ENCODE data around the gene PNMA8A.

The PNMA8A gene

DNA sequence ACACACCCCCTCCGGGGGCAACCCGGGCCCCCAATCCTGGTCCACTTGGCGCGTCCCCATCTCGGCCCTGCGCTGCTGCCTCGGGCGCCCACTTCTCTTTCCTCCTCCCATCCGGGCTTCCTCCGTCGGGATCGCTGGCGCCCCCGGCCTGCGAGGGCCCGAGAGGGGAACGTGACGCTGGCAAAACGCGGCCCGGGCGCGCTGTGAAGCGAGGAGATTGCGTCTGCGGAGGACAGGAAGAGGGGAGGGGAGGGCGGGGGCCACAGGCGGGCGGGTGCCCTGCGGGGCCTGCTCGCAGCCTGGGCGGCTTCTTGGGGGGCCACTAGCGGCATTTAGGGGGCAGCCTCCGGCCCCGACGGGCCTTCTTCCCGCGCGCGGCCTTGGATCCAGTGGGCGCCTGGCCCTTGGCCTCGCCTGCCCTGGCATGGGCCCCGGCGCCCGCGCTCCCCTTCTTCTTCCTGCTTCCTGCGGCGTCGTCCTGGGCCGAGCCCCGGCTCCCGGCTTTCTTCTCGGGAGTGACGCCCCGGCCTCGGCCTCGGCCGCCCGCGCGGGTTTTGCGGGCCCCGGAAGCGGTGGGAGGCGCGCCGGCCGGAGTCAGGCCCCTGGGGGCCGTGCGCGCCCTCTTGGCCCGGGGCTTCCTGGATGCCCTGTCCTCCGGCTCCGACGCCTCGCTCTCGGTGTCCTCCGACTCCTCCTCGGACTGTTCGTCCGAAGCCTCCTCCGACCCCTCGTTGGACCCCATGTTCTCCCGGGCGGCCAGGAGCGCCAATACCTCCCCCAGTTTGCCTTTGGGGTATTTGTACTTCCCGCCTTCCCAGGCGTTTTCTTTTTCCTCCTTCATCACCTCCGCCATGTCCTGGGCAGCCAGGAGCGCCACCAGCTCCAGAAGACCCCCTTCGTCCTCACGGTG lies 22.1 kb upstream of the PNMA8A start:
- H3K4me1 ChIP-seq (ENCODE audit: control insufficient read depth in 5 of 5, insufficient read depth in 5 of 5, low read length in 5 of 5), result peaks cover 0 to 65% (median 56%) of the 10 kb centered on the region in 5 donors

GRCh38 chr19:46492841-46493235 lies 21.5 kb upstream of the PNMA8A start:
- no peaks in the 10 kb centered on the region for H3K9me3 ChIP-seq (ENCODE audit: control insufficient read depth in 5 of 5, low read length in 5 of 5)
- no peaks in the 10 kb centered on the region for H3K36me3 ChIP-seq (ENCODE audit: control insufficient read depth in 5 of 5, insufficient read depth in 5 of 5, low read length in 5 of 5)
- H3K27me3 ChIP-seq (ENCODE audit: control insufficient read depth in 5 of 5, insufficient read depth in 4 of 5, low read length in 5 of 5), result peaks cover 0 to 5% (median 0%) of the 10 kb centered on the region in 5 donors
- peaks cover 0 to 67% (median 58%) of the 10 kb centered on the region in 5 donors for H3K4me1 ChIP-seq (ENCODE audit: control insufficient read depth in 5 of 5, insufficient read depth in 5 of 5, low read length in 5 of 5)
- H3K27ac ChIP-seq (ENCODE audit: low read depth, low read length), result no peak overlapping the region
- peak overlapping the region in 4 of 5 donors; percentile 8 to 71 (median 62) for H3K9ac ChIP-seq (ENCODE audit: low read length in 5 of 5)
- H3K4me3 ChIP-seq (ENCODE audit: low read depth in 1 of 5, low read length in 5 of 5), result peak overlapping the region in 4 of 5 donors; percentile 36 to 69 (median 66)

More for the DNA sequence above, 22.1 kb upstream of the PNMA8A start:
- Histone ChIP-seq H3K9me3 (ENCODE audit: control insufficient read depth in 5 of 5, low read length in 5 of 5) (no peaks in the 10 kb centered on the region), H3K27me3 (ENCODE audit: control insufficient read depth in 5 of 5, insufficient read depth in 4 of 5, low read length in 5 of 5) (peaks cover 0 to 5% (median 0%) of the 10 kb centered on the region in 5 donors), H3K4me3 (ENCODE audit: low read depth in 1 of 5, low read length in 5 of 5) (peak overlapping the region in 4 of 5 donors; percentile 61 to 69 (median 66)), H3K9ac (ENCODE audit: low read length in 5 of 5) (peak overlapping the region; percentile 8 to 72 (median 62)), H3K27ac (ENCODE audit: low read depth, low read length) (no peak overlapping the region), H3K36me3 (ENCODE audit: control insufficient read depth in 5 of 5, insufficient read depth in 5 of 5, low read length in 5 of 5) (no peaks in the 10 kb centered on the region)

- Histone ChIP-seq H3K27ac (ENCODE audit: low read depth, low read length) (no peak overlapping the region), H3K4me1 (ENCODE audit: control insufficient read depth in 5 of 5, insufficient read depth in 5 of 5, low read length in 5 of 5) (peaks cover 4 to 75% (median 65%) of the 10 kb centered on the region in 5 donors), H3K4me3 (ENCODE audit: low read depth in 1 of 5, low read length in 5 of 5) (peak overlapping the region in 2 of 5 donors; percentile 65 to 69), H3K9ac (ENCODE audit: low read length in 5 of 5) (peak overlapping the region in 2 of 5 donors; percentile 20 to 71), H3K36me3 (ENCODE audit: control insufficient read depth in 5 of 5, insufficient read depth in 5 of 5, low read length in 5 of 5) (no peaks in the 10 kb centered on the region), H3K9me3 (ENCODE audit: control insufficient read depth in 5 of 5, low read length in 5 of 5) (no peaks in the 10 kb centered on the region), H3K27me3 (ENCODE audit: control insufficient read depth in 5 of 5, insufficient read depth in 4 of 5, low read length in 5 of 5) (peaks cover 0 to 9% (median 6%) of the 10 kb centered on the region in 5 donors)
Measured at GRCh38 chr19:46491975-46492682, 20.8 kb upstream of the PNMA8A start.

GRCh38 chr19:46490774-46491173 lies 19.4 kb upstream of the PNMA8A start:
- Histone ChIP-seq H3K27me3 (ENCODE audit: control insufficient read depth in 5 of 5, insufficient read depth in 4 of 5, low read length in 5 of 5) (peaks cover 0 to 17% (median 7%) of the 10 kb centered on the region in 5 donors), H3K27ac (ENCODE audit: low read depth, low read length) (no peak overlapping the region), H3K9me3 (ENCODE audit: control insufficient read depth in 5 of 5, low read length in 5 of 5) (no peaks in the 10 kb centered on the region), H3K36me3 (ENCODE audit: control insufficient read depth in 5 of 5, insufficient read depth in 5 of 5, low read length in 5 of 5) (no peaks in the 10 kb centered on the region), H3K4me3 (ENCODE audit: low read depth in 1 of 5, low read length in 5 of 5) (no peak overlapping the region), H3K9ac (ENCODE audit: low read length in 5 of 5) (no peak overlapping the region), H3K4me1 (ENCODE audit: control insufficient read depth in 5 of 5, insufficient read depth in 5 of 5, low read length in 5 of 5) (peaks cover 4 to 75% (median 66%) of the 10 kb centered on the region in 5 donors)

DNA sequence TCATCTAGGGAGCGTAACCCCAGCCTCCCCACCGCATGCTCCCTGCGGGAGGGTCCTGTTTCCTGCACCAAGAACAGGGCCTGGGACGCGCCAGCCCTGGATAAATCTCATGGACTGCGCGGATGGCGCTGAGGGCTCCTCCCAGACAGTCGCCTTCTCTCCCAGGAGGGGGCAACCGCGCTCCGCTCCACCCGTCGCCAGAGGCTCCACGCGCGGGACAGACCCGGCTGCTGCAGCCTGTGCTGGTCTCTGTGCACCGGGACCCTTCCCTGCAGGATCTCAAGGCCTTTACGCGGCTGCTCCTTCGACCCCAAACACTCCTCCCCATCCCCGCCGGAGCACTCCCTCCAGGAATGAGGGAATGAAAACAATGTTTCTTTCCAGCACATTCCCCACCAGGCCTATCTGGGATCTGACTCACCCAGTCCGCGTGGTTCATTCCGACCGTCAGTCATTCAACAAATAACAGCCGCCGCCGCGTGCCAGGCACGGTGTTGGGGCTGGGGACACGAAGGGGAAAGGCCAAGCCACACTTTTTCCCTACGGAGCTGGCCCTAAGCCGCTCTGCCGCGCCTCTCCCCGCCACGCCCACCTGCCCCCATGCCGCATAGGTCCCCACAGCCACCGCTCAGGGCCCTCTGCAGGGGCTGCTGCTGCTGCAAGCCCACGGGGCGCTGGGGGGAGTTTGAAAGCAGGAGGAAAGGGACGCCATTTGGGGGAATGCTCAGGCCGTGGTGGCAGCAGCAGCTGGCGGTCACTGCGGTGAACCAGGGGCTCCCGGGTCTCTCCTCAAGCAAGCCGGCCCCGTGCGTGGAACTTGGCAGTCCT lies 18.3 kb upstream of the PNMA8A start:
- Histone ChIP-seq H3K4me3 (ENCODE audit: low read depth in 1 of 5, low read length in 5 of 5) (peak overlapping the region in 4 of 5 donors; percentile 28 to 56 (median 50)), H3K36me3 (ENCODE audit: control insufficient read depth in 5 of 5, insufficient read depth in 5 of 5, low read length in 5 of 5) (no peaks in the 10 kb centered on the region), H3K9me3 (ENCODE audit: control insufficient read depth in 5 of 5, low read length in 5 of 5) (no peaks in the 10 kb centered on the region), H3K9ac (ENCODE audit: low read length in 5 of 5) (peak overlapping the region in 1 of 5 donors; percentile 47), H3K27me3 (ENCODE audit: control insufficient read depth in 5 of 5, insufficient read depth in 4 of 5, low read length in 5 of 5) (peaks cover 0 to 17% (median 7%) of the 10 kb centered on the region in 5 donors), H3K27ac (ENCODE audit: low read depth, low read length) (peak overlapping the region; percentile 50), H3K4me1 (ENCODE audit: control insufficient read depth in 5 of 5, insufficient read depth in 5 of 5, low read length in 5 of 5) (peaks cover 4 to 65% (median 56%) of the 10 kb centered on the region in 5 donors)

- peaks cover 0 to 17% (median 7%) of the 10 kb centered on the region in 5 donors for H3K27me3 ChIP-seq (ENCODE audit: control insufficient read depth in 5 of 5, insufficient read depth in 4 of 5, low read length in 5 of 5)
- H3K9ac ChIP-seq (ENCODE audit: low read length in 5 of 5), result no peak overlapping the region
- H3K9me3 ChIP-seq (ENCODE audit: control insufficient read depth in 5 of 5, low read length in 5 of 5), result no peaks in the 10 kb centered on the region
- no peak overlapping the region for H3K4me3 ChIP-seq (ENCODE audit: low read depth in 1 of 5, low read length in 5 of 5)
- H3K4me1 ChIP-seq (ENCODE audit: control insufficient read depth in 5 of 5, insufficient read depth in 5 of 5, low read length in 5 of 5), result peaks cover 4 to 55% (median 45%) of the 10 kb centered on the region in 5 donors
- H3K36me3 ChIP-seq (ENCODE audit: control insufficient read depth in 5 of 5, insufficient read depth in 5 of 5, low read length in 5 of 5), result no peaks in the 10 kb centered on the region
- no peak overlapping the region for H3K27ac ChIP-seq (ENCODE audit: low read depth, low read length)
Measured at GRCh38 chr19:46488551-46488950, 17.2 kb upstream of the PNMA8A start.

DNA sequence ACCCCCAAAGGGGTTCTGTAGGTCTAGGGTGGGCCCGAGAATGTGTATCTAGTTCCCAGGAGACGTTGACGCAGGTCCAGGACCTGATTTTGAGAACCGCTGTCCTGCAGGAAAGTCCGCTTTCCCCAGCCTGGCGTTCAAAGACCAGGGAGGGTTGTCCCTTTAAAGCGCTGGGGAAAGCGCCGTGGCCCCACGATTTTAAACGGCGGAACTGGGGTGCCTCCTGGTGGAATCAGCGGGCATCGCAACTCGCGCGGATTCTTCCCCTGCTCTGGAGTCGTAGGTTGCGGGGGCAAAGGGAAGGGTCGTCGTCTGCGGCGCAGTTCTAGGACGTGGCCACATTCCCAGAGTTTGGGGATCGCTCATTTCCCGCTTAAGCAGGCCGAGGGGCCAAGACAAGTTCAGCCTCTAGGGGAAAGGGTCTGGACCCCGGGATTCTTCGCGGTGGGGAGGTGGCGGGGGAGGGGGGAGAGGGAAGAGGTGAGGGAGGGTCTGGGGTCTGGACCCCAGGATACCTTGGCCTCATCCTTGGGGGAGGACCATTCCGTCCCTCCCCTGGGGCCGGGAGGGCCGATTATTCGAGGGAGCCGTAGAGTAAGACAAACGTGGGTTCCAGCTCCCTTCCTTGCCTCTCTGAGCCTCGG lies 16.6 kb upstream of the PNMA8A start:
- Histone ChIP-seq H3K27ac (ENCODE audit: low read depth, low read length) (no peak overlapping the region), H3K9me3 (ENCODE audit: control insufficient read depth in 5 of 5, low read length in 5 of 5) (no peaks in the 10 kb centered on the region), H3K27me3 (ENCODE audit: control insufficient read depth in 5 of 5, insufficient read depth in 4 of 5, low read length in 5 of 5) (peaks cover 0 to 17% (median 7%) of the 10 kb centered on the region in 5 donors), H3K4me3 (ENCODE audit: low read depth in 1 of 5, low read length in 5 of 5) (peak overlapping the region; percentile 15 to 72 (median 49)), H3K4me1 (ENCODE audit: control insufficient read depth in 5 of 5, insufficient read depth in 5 of 5, low read length in 5 of 5) (peaks cover 4 to 49% (median 42%) of the 10 kb centered on the region in 5 donors), H3K9ac (ENCODE audit: low read length in 5 of 5) (peak overlapping the region in 1 of 5 donors; percentile 48), H3K36me3 (ENCODE audit: control insufficient read depth in 5 of 5, insufficient read depth in 5 of 5, low read length in 5 of 5) (no peaks in the 10 kb centered on the region)

DNA sequence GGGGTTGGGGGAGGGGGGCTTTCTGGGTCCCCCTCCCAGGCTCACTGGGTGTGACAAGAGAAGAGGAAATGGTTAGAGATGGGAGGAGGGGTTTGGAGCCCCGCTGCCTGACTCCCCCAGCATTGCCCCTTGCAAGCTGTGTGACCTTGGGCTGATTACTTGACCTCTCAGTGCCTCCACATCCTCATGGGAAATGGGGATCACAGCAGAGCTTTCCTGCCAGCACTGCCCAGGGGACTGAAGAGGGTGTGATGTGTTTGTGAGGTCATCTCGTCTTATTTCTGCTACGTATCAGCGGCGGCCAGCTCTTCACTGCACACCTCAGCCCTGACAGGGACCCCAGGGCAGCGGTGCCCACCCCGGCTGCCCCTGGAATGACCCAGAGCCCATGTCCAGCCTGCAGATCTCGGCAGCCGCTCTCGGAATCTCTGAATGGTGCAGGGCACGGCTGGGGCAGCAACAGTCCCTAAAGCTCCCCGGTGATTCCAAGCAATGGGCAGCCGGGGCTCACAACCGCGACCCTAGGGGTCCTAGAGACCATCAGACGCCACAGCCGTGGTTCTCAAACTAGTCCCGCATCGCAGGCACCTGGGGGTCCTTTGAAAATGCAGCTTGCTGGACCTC lies 15.9 kb upstream of the PNMA8A start:
- Histone ChIP-seq H3K4me1 (ENCODE audit: control insufficient read depth in 5 of 5, insufficient read depth in 5 of 5, low read length in 5 of 5) (peaks cover 4 to 43% (median 35%) of the 10 kb centered on the region in 5 donors), H3K4me3 (ENCODE audit: low read depth in 1 of 5, low read length in 5 of 5) (peak overlapping the region; percentile 15 to 72 (median 49)), H3K9me3 (ENCODE audit: control insufficient read depth in 5 of 5, low read length in 5 of 5) (no peaks in the 10 kb centered on the region), H3K36me3 (ENCODE audit: control insufficient read depth in 5 of 5, insufficient read depth in 5 of 5, low read length in 5 of 5) (no peaks in the 10 kb centered on the region), H3K9ac (ENCODE audit: low read length in 5 of 5) (peak overlapping the region in 1 of 5 donors; percentile 48), H3K27ac (ENCODE audit: low read depth, low read length) (no peak overlapping the region), H3K27me3 (ENCODE audit: control insufficient read depth in 5 of 5, insufficient read depth in 4 of 5, low read length in 5 of 5) (peaks cover 0 to 17% (median 7%) of the 10 kb centered on the region in 5 donors)

Data from subcutaneous abdominal adipose tissue (tissue), 5 donors.